Melanocyte of skin (primary cell): ENCODE measurements around the gene MOB3A. TPM values are rescaled to one million over a fixed set of nuclear protein-coding genes. Genes with fewer than 3 reads are reported as not detected.

Experiments used
- small RNA-seq, 2 donors: library from RNA; depleted of rRNA; stranded (forward); fragments of <200 nt; gene quantifications; one replicate each; pipeline ENCODE3, GENCODE V24; 2012
- total RNA-seq, 2 donors: library from RNA; depleted of rRNA; stranded (reverse); fragments of >200 nt; gene quantifications; 2 replicates each; pipeline ENCODE4 v1.2.3, GENCODE V29; 2012

The MOB3A gene
- total RNA-seq: 10 to 100 TPM; 16.2 to 22.3 TPM

GRCh38 chr19:2096034-2096479, at the start of gene MOB3A:
Gene MOB3A, minus strand, starts transcription at chr19:2096326. Its CDS starts 17,766 bp downstream, at chr19:2078560.

DNA sequence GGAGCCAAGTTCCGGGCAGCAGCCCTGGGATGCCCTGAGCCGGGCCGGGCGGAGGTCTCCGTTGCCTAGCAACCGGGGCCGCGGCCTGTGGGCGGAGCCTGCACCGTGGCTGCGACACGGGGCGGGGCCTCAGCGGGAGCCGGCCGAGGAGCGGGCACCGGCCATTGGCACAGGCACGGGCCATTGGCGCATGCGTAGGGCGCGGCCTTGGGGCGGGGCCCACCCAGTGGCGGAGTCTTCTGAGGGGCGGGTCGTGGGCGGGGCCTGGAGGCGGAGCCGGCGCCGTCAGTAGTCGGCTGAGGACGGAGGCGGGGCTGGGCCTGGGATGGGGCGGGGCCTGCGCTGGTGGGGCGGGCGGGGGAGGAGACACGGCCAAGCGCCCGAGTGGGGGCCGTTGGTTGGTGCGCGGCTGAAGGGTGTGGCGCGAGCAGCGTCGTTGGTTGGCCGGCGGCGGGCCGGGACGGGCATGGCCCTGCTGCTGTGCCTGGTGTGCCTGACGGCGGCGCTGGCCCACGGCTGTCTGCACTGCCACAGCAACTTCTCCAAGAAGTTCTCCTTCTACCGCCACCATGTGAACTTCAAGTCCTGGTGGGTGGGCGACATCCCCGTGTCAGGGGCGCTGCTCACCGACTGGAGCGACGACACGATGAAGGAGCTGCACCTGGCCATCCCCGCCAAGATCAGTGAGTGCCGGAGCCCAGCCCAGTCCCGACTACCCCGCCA, 515 bp upstream of the MOB3A start, which contains the start of gene IZUMO4:
TSS of gene IZUMO4 (plus strand) at position 436 of the 723 bp plus-strand sequence. CDS start at position 467, 31 bp downstream.

DNA sequence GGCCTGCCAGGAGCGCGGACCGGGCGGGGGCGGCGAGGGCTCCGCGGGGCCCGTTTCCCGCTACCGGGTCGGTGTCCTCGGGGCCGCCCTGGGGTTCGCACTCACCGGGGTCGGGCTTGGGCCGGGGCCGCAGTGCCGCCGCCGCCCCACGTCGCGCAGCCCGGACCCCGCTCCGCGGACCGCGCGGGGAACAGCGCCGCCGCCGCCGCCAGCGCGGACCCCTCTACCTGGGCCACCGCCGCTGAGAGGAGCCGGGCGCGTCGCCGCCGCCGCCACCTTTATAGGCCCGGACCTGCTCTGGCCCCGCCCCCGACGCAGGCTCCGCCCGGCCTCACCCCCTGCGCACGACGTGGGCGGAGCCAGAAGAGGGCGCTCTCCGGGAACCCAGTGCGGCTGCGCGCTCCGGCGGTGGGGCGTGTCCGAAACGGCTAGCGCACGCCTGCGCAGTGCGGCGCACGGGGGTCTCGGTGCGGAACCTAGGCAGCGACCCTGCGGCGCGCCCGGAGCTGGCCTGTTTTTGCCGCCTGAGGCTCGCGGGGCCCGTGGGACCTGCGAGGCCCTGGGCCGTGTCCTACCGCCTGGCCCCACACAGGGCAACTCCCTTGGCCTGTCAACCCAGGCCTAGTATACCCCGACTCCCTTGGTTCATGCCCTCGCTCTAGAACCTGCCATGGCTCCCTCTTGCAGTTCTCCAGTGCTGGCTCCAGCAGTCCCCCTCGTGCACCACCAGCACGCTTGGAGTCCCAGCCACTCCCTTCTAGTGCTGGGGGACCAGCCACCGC, 44.9 kb downstream of the MOB3A start, which contains the start of gene MKNK2:
TSS of gene MKNK2 (minus strand) at position 254 of the 782 bp plus-strand sequence. CDS start 393 bp downstream, outside the sequence.

Small RNA genes within 50 kb of the gene (small RNA-seq; reads per million reads assigned to genes)
- 0 reads per million in 2 donors for gene AC007136.1

Other genes with a start within 250 kb of the MOB3A start
- 10 to 100 TPM; 10.7 to 14.7 TPM for gene REXO1, start 247.8 kb downstream of the MOB3A start, total RNA-seq
- 10 to 100 TPM in 1 of 2 donors, 1 to 10 TPM in 1; 8.6 to 22.6 TPM for gene KLF16, start 232.7 kb downstream of the MOB3A start, total RNA-seq
- 10 to 100 TPM; 61.9 to 80.6 TPM for gene ABHD17A, start 210.8 kb downstream of the MOB3A start, total RNA-seq
- 10 to 100 TPM in 1 of 2 donors, 1 to 10 TPM in 1; 3.1 to 11.0 TPM for gene ADAT3, start 190.9 kb downstream of the MOB3A start, total RNA-seq
- 10 to 100 TPM; 68.3 to 74.0 TPM for gene SCAMP4, start 190.9 kb downstream of the MOB3A start, total RNA-seq
- gene CSNK1G2, start 155.2 kb downstream of the MOB3A start, total RNA-seq: 10 to 100 TPM; 67.8 to 81.9 TPM
- gene BTBD2, start 80.6 kb downstream of the MOB3A start, total RNA-seq: 10 to 100 TPM; 54.0 to 55.9 TPM
- gene MKNK2, start 45.1 kb downstream of the MOB3A start, total RNA-seq: 10 to 100 TPM; 40.6 to 42.3 TPM
- gene IZUMO4, start 589 bp upstream of the MOB3A start, total RNA-seq: under 1 TPM in 1 of 2 donors, not detected in 1; 0.69 TPM
- gene AP3D1, start 55.2 kb upstream of the MOB3A start, total RNA-seq: 100 to 1,000 TPM; 114 to 163 TPM
- 1 to 10 TPM; 5.2 to 8.0 TPM for gene DOT1L, start 67.6 kb upstream of the MOB3A start, total RNA-seq
- gene PLEKHJ1, start 140.0 kb upstream of the MOB3A start, total RNA-seq: 10 to 100 TPM; 29.3 to 46.0 TPM
- 10 to 100 TPM; 19.3 to 42.3 TPM for gene SF3A2, start 140.5 kb upstream of the MOB3A start, total RNA-seq
- under 1 TPM; 0.33 to 0.34 TPM for gene AMH, start 153.0 kb upstream of the MOB3A start, total RNA-seq
- not detected for gene JSRP1, start 160.1 kb upstream of the MOB3A start, total RNA-seq
- gene PEAK3, start 185.8 kb upstream of the MOB3A start, total RNA-seq: not detected
- gene LINGO3, start 211.8 kb upstream of the MOB3A start, total RNA-seq: under 1 TPM in 1 of 2 donors, not detected in 1; under 0.01 TPM
- gene LSM7, start 232.3 kb upstream of the MOB3A start, total RNA-seq: 100 to 1,000 TPM in 1 of 2 donors, 10 to 100 TPM in 1; 69.9 to 128 TPM
- 10 to 100 TPM; 22.0 to 22.4 TPM for gene SPPL2B, start 232.4 kb upstream of the MOB3A start, total RNA-seq